SU-DHL-6 (cell line): ENCODE data around the gene TRIM7.
"Not testable (repeated sequence)": the region's sequence is repeated elsewhere in the genome, so short reads cannot be mapped to it uniquely, and the experiment has no call there.

ENCODE experiments used
- H2AFZ ChIP-seq: fragments of 200-600 bp; sonication (generic); 2 replicates; pipeline ENCODE4 v1.6.1; 2014; ENCODE audit warnings: low read depth, mild to moderate bottlenecking, moderate library complexity, mixed read lengths, antibody characterized with exemption, low read length; ENCODE audit not compliant: severe bottlenecking
- H3F3A ChIP-seq: fragments of 200-600 bp; shearing (Covaris generic); 2 replicates; pipeline ENCODE4 v1.6.0; 2016; ENCODE audit warnings: antibody characterized with exemption, mild to moderate bottlenecking; ENCODE audit not compliant: insufficient read depth
- H3K27ac ChIP-seq: fragments of 200-600 bp; sonication (generic); 2 replicates; pipeline ENCODE4 v1.5.1; 2016; ENCODE audit warnings: low read depth, mild to moderate bottlenecking, low read length, moderate library complexity, mixed read lengths
- H3K27me3 ChIP-seq: fragments of 200-600 bp; sonication (generic), shearing (Covaris generic); 2 replicates; pipeline ENCODE4 v1.6.0; 2014; ENCODE audit warnings: mild to moderate bottlenecking, low read length
- H3K36me3 ChIP-seq: fragments of 200-600 bp; sonication (generic); 2 replicates; pipeline ENCODE4 v1.6.1; 2014; ENCODE audit warnings: mild to moderate bottlenecking, low read length, mixed read lengths
- H3K4me2 ChIP-seq: fragments of 300-600, 200-600 bp; shearing (Covaris generic), sonication (generic); 2 replicates; pipeline ENCODE4 v1.6.0; 2014; ENCODE audit warnings: low read length, low read depth, mild to moderate bottlenecking; ENCODE audit not compliant: poor library complexity, severe bottlenecking
- H3K4me3 ChIP-seq: fragments of 200-600 bp; sonication (generic); 2 replicates; pipeline ENCODE4 v1.5.1; 2014; ENCODE audit warnings: antibody characterized with exemption, low read length, mild to moderate bottlenecking, mixed read lengths; ENCODE audit not compliant: insufficient read depth, poor library complexity, severe bottlenecking
- H3K79me2 ChIP-seq: fragments of 200-600 bp; sonication (generic); 2 replicates; pipeline ENCODE4 v1.6.1; 2014; ENCODE audit warnings: mild to moderate bottlenecking, low read length, moderate library complexity; ENCODE audit not compliant: insufficient read depth
- H3K9ac ChIP-seq: fragments of 200-600 bp; sonication (generic); 2 replicates; pipeline ENCODE4 v1.7.0; 2014; ENCODE audit warnings: mild to moderate bottlenecking, low read length
- H3K9me2 ChIP-seq: fragments of 200-600 bp; sonication (generic); replicated peaks from 2 replicates; pipeline ENCODE4 v1.6.1; 2014; ENCODE audit warnings: low read length; ENCODE audit not compliant: insufficient read depth
- H3K9me3 ChIP-seq: fragments of 200-600 bp; sonication (generic); 2 replicates; pipeline ENCODE4 v1.6.1; 2014; ENCODE audit warnings: low read length, mixed read lengths; ENCODE audit not compliant: insufficient read depth
- H4K20me1 ChIP-seq: fragments of 200-600 bp; sonication (generic); 2 replicates; pipeline ENCODE4 v1.6.1; 2014; ENCODE audit warnings: low read depth, mild to moderate bottlenecking, antibody characterized with exemption, low read length, moderate library complexity, mixed read lengths
- CTCF ChIP-seq: fragments of 200-600 bp; sonication (generic); IDR thresholded peaks from one replicate; pipeline ENCODE4 v1.5.1; 2017; ENCODE audit warnings: antibody characterized with exemption, mild to moderate bottlenecking, low read length, moderate library complexity; ENCODE audit not compliant: insufficient read depth, poor library complexity, severe bottlenecking
- EZH2phosphoT487 ChIP-seq: fragments of 200-600 bp; sonication (generic), shearing (Covaris generic); conservative IDR thresholded peaks from 2 replicates; pipeline ENCODE4 v1.6.1; 2018; ENCODE audit warnings: mild to moderate bottlenecking, antibody characterized with exemption, low read length, moderate library complexity, mixed read lengths

The TRIM7 gene

GRCh38 chr5:181212934-181213333 is 7.9 kb upstream of the TRIM7 start:
- Histone ChIP-seq H3K79me2 (no peaks in the 10 kb centered on the region), H3K9me2 (no peaks in the 10 kb centered on the region), H4K20me1 (no peaks in the 10 kb centered on the region), H3K27ac (no peak overlapping the region), H3K36me3 (no peaks in the 10 kb centered on the region), H3K9me3 (no peaks in the 10 kb centered on the region), H3K27me3 (no peaks in the 10 kb centered on the region), H3F3A (peaks cover 28% of the 10 kb centered on the region), H3K4me3 (no peak overlapping the region), H3K4me2 (no peak overlapping the region), H2AFZ (no peak overlapping the region), H3K9ac (no peak overlapping the region)
- no peak for TF ChIP-seq CTCF
- TF ChIP-seq EZH2phosphoT487: no peak

GRCh38 chr5:181212080-181212479 is 7.1 kb upstream of the TRIM7 start:
- Histone ChIP-seq H4K20me1 (no peaks in the 10 kb centered on the region), H3K79me2 (no peaks in the 10 kb centered on the region), H3K9me3 (no peaks in the 10 kb centered on the region), H3K9ac (no peak overlapping the region), H3K4me3 (no peak overlapping the region), H3K27ac (no peak overlapping the region), H3K9me2 (no peaks in the 10 kb centered on the region), H3F3A (peaks cover 23% of the 10 kb centered on the region), H3K27me3 (no peaks in the 10 kb centered on the region), H2AFZ (no peak overlapping the region), H3K36me3 (no peaks in the 10 kb centered on the region), H3K4me2 (no peak overlapping the region)
- TF ChIP-seq EZH2phosphoT487 (no peak), CTCF (no peak)

GRCh38 chr5:181211208-181211607 is 6.2 kb upstream of the TRIM7 start:
- Histone ChIP-seq H3K4me2 (no peak overlapping the region), H3F3A (peaks cover 17% of the 10 kb centered on the region), H3K9me3 (no peaks in the 10 kb centered on the region), H3K79me2 (no peaks in the 10 kb centered on the region), H3K36me3 (no peaks in the 10 kb centered on the region), H2AFZ (no peak overlapping the region), H4K20me1 (no peaks in the 10 kb centered on the region), H3K4me3 (no peak overlapping the region), H3K27ac (no peak overlapping the region), H3K27me3 (no peaks in the 10 kb centered on the region), H3K9me2 (no peaks in the 10 kb centered on the region), H3K9ac (no peak overlapping the region)
- TF ChIP-seq EZH2phosphoT487 (no peak), CTCF (no peak)

- not testable (repeated sequence) for H2AFZ ChIP-seq, H3K27me3 ChIP-seq, H3K9me3 ChIP-seq, H3K27ac ChIP-seq, H3K4me2 ChIP-seq, H3K36me3 ChIP-seq, H4K20me1 ChIP-seq, H3K9ac ChIP-seq, H3K9me2 ChIP-seq, H3K4me3 ChIP-seq, H3K79me2 ChIP-seq
- H3F3A ChIP-seq: peaks cover 17% of the 10 kb centered on the region
These were observed 5.7 kb upstream of the TRIM7 start for GRCh38 chr5:181210698-181211097.

GRCh38 chr5:181210148-181210547 is 5.2 kb upstream of the TRIM7 start:
- H3K4me2 ChIP-seq, H3K79me2 ChIP-seq, H3K36me3 ChIP-seq, H3K27ac ChIP-seq, H3K9ac ChIP-seq, H3K4me3 ChIP-seq, H2AFZ ChIP-seq, H3K9me3 ChIP-seq, H4K20me1 ChIP-seq, H3K9me2 ChIP-seq, H3K27me3 ChIP-seq: not testable (repeated sequence)
- peaks cover 17% of the 10 kb centered on the region for H3F3A ChIP-seq

GRCh38 chr5:181209006-181209405 is 4.0 kb upstream of the TRIM7 start:
- H3K9me3 ChIP-seq, H3K27ac ChIP-seq, H2AFZ ChIP-seq, H3K9me2 ChIP-seq, H3K4me3 ChIP-seq, H3K9ac ChIP-seq, H3K36me3 ChIP-seq, H4K20me1 ChIP-seq, H3K79me2 ChIP-seq, H3K4me2 ChIP-seq, H3K27me3 ChIP-seq: not testable (repeated sequence)
- peaks cover 12% of the 10 kb centered on the region for H3F3A ChIP-seq
